Stimulated activated naive CD4-positive, alpha-beta T cell treated with Interleukin-2 at 50 U/mL for 16 hours (primary cell): ENCODE measurements around the gene RAD9A.

Source experiments
- DNase-seq: peaks from one replicate; lab custom pipeline; 2025; lab: John Stamatoyannopoulos, UW

RAD9A gene

DNA sequence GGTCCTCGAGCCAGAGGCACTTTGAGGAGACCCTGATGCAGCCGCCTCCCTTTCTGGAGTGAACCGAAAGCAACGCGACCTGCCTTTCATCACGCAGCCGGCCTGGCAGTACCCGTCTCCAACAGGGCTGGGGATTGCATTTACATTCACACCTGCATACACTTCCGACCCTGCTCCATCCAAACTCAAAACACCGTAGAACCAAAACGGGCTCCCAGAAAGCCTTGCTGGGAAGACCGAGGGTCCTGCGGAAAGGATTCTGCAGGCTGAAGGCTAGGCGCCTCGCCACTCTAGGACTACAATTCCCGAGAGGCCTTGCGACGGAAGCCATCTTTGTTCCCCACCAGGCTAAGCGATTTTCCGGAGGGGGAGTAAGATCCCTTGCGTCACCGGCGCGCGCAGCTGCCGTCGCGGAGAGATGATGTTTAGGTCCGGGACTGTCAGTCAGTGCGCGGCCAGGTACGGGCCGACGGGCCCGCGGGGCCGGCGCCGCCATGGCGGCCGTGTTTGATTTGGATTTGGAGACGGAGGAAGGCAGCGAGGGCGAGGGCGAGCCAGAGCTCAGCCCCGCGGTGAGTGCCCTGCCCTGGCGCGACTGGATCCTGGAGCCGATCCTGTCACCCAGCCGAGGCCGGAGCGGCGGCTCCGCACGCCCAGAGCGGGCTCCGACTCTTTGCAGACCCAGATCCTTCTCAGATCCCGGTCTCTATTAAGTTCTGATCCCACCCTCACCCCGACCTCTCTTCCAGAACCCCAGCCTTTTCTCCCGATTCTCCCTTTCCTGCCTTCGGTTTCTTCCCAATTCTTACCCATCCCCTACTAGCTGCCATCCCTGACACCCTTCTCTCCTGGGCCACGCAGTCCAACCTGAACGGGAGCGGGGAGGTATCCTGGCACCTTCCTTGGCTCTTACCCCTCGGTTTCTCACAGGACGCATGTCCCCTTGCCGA, 36.5 kb downstream of the RAD9A start, which contains the start of gene RPS6KB2:
Gene RPS6KB2, plus strand, starts transcription at position 443 of the 950 bp plus-strand sequence. Its CDS starts 52 bp downstream, at position 495.
- DNase-seq: peak; percentile 98

- DNase-seq: no peak
These were observed 37.4 kb downstream of the RAD9A start for GRCh38 chr11:67429038-67429668.

GRCh38 chr11:67429722-67430121, 37.9 kb downstream of the RAD9A start:
- DNase-seq: no peak

- DNase-seq: no peak
These were observed 39.8 kb downstream of the RAD9A start for GRCh38 chr11:67431346-67432249.

GRCh38 chr11:67432655-67433349, 41.0 kb downstream of the RAD9A start:
- no peak for DNase-seq

- DNase-seq: no peak
These were observed 42.0 kb downstream of the RAD9A start for GRCh38 chr11:67433536-67434394.

DNA sequence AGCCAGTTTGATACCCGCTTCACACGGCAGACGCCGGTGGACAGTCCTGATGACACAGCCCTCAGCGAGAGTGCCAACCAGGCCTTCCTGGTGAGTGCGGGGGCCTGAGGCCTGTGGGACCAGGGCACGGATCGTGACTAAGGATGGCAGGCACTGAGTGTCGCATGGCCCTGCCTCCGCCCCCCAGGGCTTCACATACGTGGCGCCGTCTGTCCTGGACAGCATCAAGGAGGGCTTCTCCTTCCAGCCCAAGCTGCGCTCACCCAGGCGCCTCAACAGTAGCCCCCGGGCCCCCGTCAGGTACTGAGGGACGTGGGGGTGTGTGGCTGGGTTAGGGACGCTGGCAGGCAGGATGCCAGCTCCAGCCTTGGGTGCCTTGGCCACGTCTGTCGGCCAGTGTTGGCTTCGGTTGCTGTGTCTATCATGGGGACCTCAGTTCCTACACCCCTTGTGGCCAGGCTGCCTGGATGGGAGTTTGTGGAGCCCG, 42.7 kb downstream of the RAD9A start:
- DNase-seq: peak; percentile 21

GRCh38 chr11:67435031-67435726, 43.4 kb downstream of the RAD9A start:
- DNase-seq: no peak

- no peak for DNase-seq
These were observed 44.1 kb downstream of the RAD9A start for GRCh38 chr11:67435727-67436458.

DNA sequence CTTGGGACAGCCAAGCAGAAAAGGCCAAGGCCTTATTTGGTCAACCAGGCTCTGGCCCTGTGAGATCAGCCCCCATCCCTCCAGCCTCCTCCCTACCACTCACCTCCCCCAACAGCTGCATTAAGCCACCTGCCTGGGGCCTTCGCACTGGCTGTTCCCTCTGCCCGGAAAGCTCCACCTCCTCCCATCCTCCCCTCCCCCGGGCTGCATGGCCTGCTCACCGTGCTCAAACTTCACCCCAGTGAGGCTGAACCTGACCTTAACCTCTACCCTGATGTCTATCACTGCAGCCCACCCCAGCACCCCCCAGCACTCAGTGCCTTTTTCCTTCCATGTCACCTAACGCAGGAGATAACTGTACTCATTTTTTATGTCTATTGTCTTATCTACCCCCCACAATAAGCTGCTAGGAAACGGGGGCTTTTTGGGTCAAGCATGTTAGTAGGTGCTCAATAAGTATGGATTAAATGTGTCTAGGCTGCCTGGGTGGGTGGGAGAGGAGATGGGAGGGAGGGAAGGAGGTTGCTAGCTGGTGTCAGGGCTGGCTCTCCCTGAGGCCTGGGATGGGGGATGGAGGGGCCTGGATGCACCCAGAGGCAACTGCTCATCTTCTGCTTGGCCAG, 44.8 kb downstream of the RAD9A start:
- DNase-seq: peak; percentile 61

GRCh38 chr11:67437082-67437808, 45.5 kb downstream of the RAD9A start, which contains the start of gene PTPRCAP:
Gene PTPRCAP, minus strand, starts transcription at chr11:67437682. Its CDS starts 63 bp downstream, at chr11:67437619.
- peak; percentile 72 for DNase-seq

GRCh38 chr11:67437809-67438157, 46.0 kb downstream of the RAD9A start:
- no peak for DNase-seq

GRCh38 chr11:67438158-67438902, 46.5 kb downstream of the RAD9A start:
- DNase-seq: peak; percentile 80

- peak; percentile 35 for DNase-seq
These were observed 47.8 kb downstream of the RAD9A start for GRCh38 chr11:67439321-67440228.

GRCh38 chr11:67440229-67441097, 48.7 kb downstream of the RAD9A start:
- DNase-seq: no peak
